H9 (cell line): ENCODE results near the gene AMDHD1. TPM values are rescaled to one million over a fixed set of nuclear protein-coding genes. Genes with fewer than 3 reads are reported as not detected.

Experiments used
- DNase-seq: peaks from one replicate; pipeline ENCODE4 v3.0.0-alpha.2; 2017
- H2AFZ ChIP-seq: one replicate; pipeline ENCODE4 v1.6.1; 2013; ENCODE audit warnings: mild to moderate bottlenecking, low read length, control low read depth, moderate library complexity
- H2AK5ac ChIP-seq: 2 replicates; pipeline ENCODE4 v1.6.1; 2013; ENCODE audit warnings: low read length, control low read depth, mixed read lengths; ENCODE audit not compliant: insufficient read length
- H2BK120ac ChIP-seq: one replicate; pipeline ENCODE4 v1.6.1; 2013; ENCODE audit warnings: low read depth, mild to moderate bottlenecking, low read length, control low read depth, inconsistent platforms; ENCODE audit not compliant: poor library complexity, severe bottlenecking
- H2BK12ac ChIP-seq: 2 replicates; pipeline ENCODE4 v1.6.1; 2013; ENCODE audit warnings: low read length, control low read depth, mixed read lengths, low read depth; ENCODE audit not compliant: insufficient read length
- H2BK15ac ChIP-seq: 2 replicates; pipeline ENCODE4 v1.6.1; 2013; ENCODE audit warnings: low read depth, low read length, control low read depth
- H2BK20ac ChIP-seq: one replicate; pipeline ENCODE4 v1.6.1; 2013; ENCODE audit warnings: low read depth, mild to moderate bottlenecking, low read length, control low read depth, inconsistent platforms; ENCODE audit not compliant: poor library complexity, severe bottlenecking
- H2BK5ac ChIP-seq: 2 replicates; pipeline ENCODE4 v1.6.1; 2013; ENCODE audit warnings: low read length, control low read depth, mixed read lengths; ENCODE audit not compliant: insufficient read length
- H3K14ac ChIP-seq: 2 replicates; pipeline ENCODE4 v1.6.1; 2013; ENCODE audit warnings: low read length, control low read depth; ENCODE audit not compliant: insufficient read depth
- H3K18ac ChIP-seq: 2 replicates; pipeline ENCODE4 v1.6.1; 2013; ENCODE audit warnings: low read depth, mild to moderate bottlenecking, mixed read lengths, low read length, control low read depth; ENCODE audit not compliant: insufficient read length
- H3K23ac ChIP-seq: 2 replicates; pipeline ENCODE4 v1.6.1; 2013; ENCODE audit warnings: low read length, control low read depth, mixed read lengths, low read depth; ENCODE audit not compliant: insufficient read length
- H3K23me2 ChIP-seq: 2 replicates; pipeline ENCODE4 v1.6.1; 2013; ENCODE audit warnings: low read depth, mild to moderate bottlenecking, mixed read lengths, low read length, control low read depth; ENCODE audit not compliant: insufficient read length, poor library complexity, severe bottlenecking
- H3K27ac ChIP-seq: 2 replicates; pipeline ENCODE4 v1.5.1; 2013; ENCODE audit warnings: low read length, control low read depth, mixed read lengths, low read depth; ENCODE audit not compliant: insufficient read length
- H3K27me3 ChIP-seq: 2 replicates; pipeline ENCODE4 v1.6.1; 2013; ENCODE audit warnings: low read length, control low read depth, inconsistent platforms; ENCODE audit not compliant: insufficient read depth
- H3K4ac ChIP-seq: 2 replicates; pipeline ENCODE4 v1.6.1; 2013; ENCODE audit warnings: low read depth, mild to moderate bottlenecking, control low read depth, inconsistent platforms, low read length, moderate library complexity
- H3K4me1 ChIP-seq: 2 replicates; pipeline ENCODE4 v1.6.1; 2013; ENCODE audit warnings: low read length, control low read depth, inconsistent platforms; ENCODE audit not compliant: insufficient read depth
- H3K4me2 ChIP-seq: 2 replicates; pipeline ENCODE4 v1.6.1; 2013; ENCODE audit warnings: low read length, control low read depth, mixed read lengths; ENCODE audit not compliant: insufficient read length, insufficient read depth
- H3K56ac ChIP-seq: 2 replicates; pipeline ENCODE4 v1.6.1; 2013; ENCODE audit warnings: low read depth, mild to moderate bottlenecking, mixed read lengths, low read length, control low read depth; ENCODE audit not compliant: insufficient read length
- H3K79me1 ChIP-seq: 2 replicates; pipeline ENCODE4 v1.6.1; 2013; ENCODE audit warnings: low read depth, mild to moderate bottlenecking, moderate library complexity, low read length, control low read depth, inconsistent platforms; ENCODE audit not compliant: insufficient read depth, poor library complexity, severe bottlenecking
- H3K79me2 ChIP-seq: 2 replicates; pipeline ENCODE4 v1.6.1; 2013; ENCODE audit warnings: low read length, control low read depth, inconsistent platforms; ENCODE audit not compliant: insufficient read depth
- H3K9ac ChIP-seq: 2 replicates; pipeline ENCODE4 v1.6.1; 2013; ENCODE audit warnings: low read length, control low read depth, mixed read lengths; ENCODE audit not compliant: insufficient read length; ENCODE audit errors: extremely low read depth
- H3K9me3 ChIP-seq: one replicate; pipeline ENCODE4 v1.6.1; 2013; ENCODE audit warnings: low read depth, low read length, inconsistent platforms; ENCODE audit not compliant: control insufficient read depth
- H3T11ph ChIP-seq: one replicate; pipeline ENCODE4 v1.6.1; 2013; ENCODE audit warnings: mild to moderate bottlenecking, low read length, control low read depth, inconsistent platforms
- H4K20me1 ChIP-seq: one replicate; pipeline ENCODE4 v1.6.1; 2013; ENCODE audit not compliant: control insufficient read depth, insufficient read length, insufficient read depth
- H4K5ac ChIP-seq: 2 replicates; pipeline ENCODE4 v1.6.1; 2013; ENCODE audit warnings: low read depth, mild to moderate bottlenecking, mixed read lengths, low read length, control low read depth; ENCODE audit not compliant: insufficient read length
- H4K8ac ChIP-seq: replicated peaks from 2 replicates; pipeline ENCODE4 v1.6.1; 2013; ENCODE audit warnings: low read length, control low read depth, mixed read lengths, low read depth; ENCODE audit not compliant: insufficient read length
- H4K91ac ChIP-seq: 2 replicates; pipeline ENCODE4 v1.6.1; 2013; ENCODE audit warnings: low read depth, mild to moderate bottlenecking, moderate library complexity, mixed read lengths, low read length, control low read depth; ENCODE audit not compliant: insufficient read length
- H3K27ac Mint-ChIP-seq, 3 experiments: 2 replicates in 2 of 3; 3 replicates in 1 of 3; pipeline ENCODE4 v1.8.0; 2020 to 2021; ENCODE audit warnings: mixed read lengths in 3 of 3, mild to moderate bottlenecking in 1 of 3, moderate library complexity in 1 of 3
- H3K27me3 Mint-ChIP-seq: 2 replicates; pipeline ENCODE4 v1.8.0; 2021; ENCODE audit warnings: low read depth, mild to moderate bottlenecking, moderate library complexity, mixed read lengths
- H3K36me3 Mint-ChIP-seq, 3 experiments: 2 replicates in 2 of 3; 3 replicates in 1 of 3; pipeline ENCODE4 v1.8.0; 2020 to 2021; ENCODE audit warnings: low read depth in 3 of 3, mixed read lengths in 3 of 3; ENCODE audit not compliant: insufficient read depth in 1 of 3
- H3K4me1 Mint-ChIP-seq, 2 experiments: 2 replicates each; pipeline ENCODE4 v1.8.0; 2020; ENCODE audit warnings: mixed read lengths in 2 of 2
- H3K4me3 Mint-ChIP-seq, 2 experiments: 2 replicates in 1 of 2; 3 replicates in 1 of 2; pipeline ENCODE4 v1.8.0; 2020 to 2021; ENCODE audit warnings: mild to moderate bottlenecking in 2 of 2, mixed read lengths in 2 of 2, moderate library complexity in 1 of 2
- H3K9me3 Mint-ChIP-seq, 2 experiments: 2 replicates in 1 of 2; 3 replicates in 1 of 2; pipeline ENCODE4 v1.8.0; 2020; ENCODE audit warnings: mild to moderate bottlenecking in 2 of 2, mixed read lengths in 2 of 2, moderate library complexity in 1 of 2
- WGBS: extraction: QIAGEN DNeasy Blood & Tissue Kit; methylation state at CpG from one replicate; pipeline ENCODE4 v1.1.7; 2013; ENCODE audit warnings: missing lambda C conversion rate, low lambda C conversion rate, mixed read lengths; ENCODE audit not compliant: insufficient read length; ENCODE audit errors: extremely low coverage; 5-methylcytosine and 5-hydroxymethylcytosine counted together
- total RNA-seq: library from RNA; stranded (reverse); gene quantifications from 2 replicates; pipeline ENCODE4 v1.2.1, GENCODE V29; 2021
- TF ChIP-seq, protein P1 (sequence below): fragments of 200-600 bp; sonication (generic); conservative IDR thresholded peaks from 3 replicates; pipeline ENCODE4 v1.8.0; 2021; ENCODE audit warnings: antibody characterized with exemption, mild to moderate bottlenecking

Gene AMDHD1
- total RNA-seq, 1 experiment from 2014 or later: 0.42 TPM

- Histone ChIP-seq H3K14ac (no peak overlapping the region), H2BK12ac (no peak overlapping the region), H4K91ac (no peak overlapping the region), H3K18ac (no peak overlapping the region), H3K79me2 (no peaks in the 10 kb centered on the region), H3T11ph (no peak overlapping the region), H3K4me1 (no peaks in the 10 kb centered on the region; the same call in 1 of the 2 replicates), H2BK120ac (no peak overlapping the region), H2BK15ac (no peak overlapping the region), H3K27me3 (no peaks in the 10 kb centered on the region), H4K20me1 (no peaks in the 10 kb centered on the region), H3K4me2 (no peak overlapping the region), H3K27ac (no peak overlapping the region), H2AK5ac (no peak overlapping the region), H3K23me2 (no peaks in the 10 kb centered on the region), H2BK20ac (no peak overlapping the region), H4K8ac (no peak overlapping the region), H3K56ac (no peak overlapping the region), H2BK5ac (no peak overlapping the region), H3K4ac (no peak overlapping the region), H2AFZ (no peak overlapping the region), H3K79me1 (no peaks in the 10 kb centered on the region), H4K5ac (no peak overlapping the region), H3K9ac (no peak overlapping the region), H3K9me3 (no peaks in the 10 kb centered on the region), H3K23ac (no peak overlapping the region)
- Mint-ChIP-seq H3K27me3 (peaks cover 16% of the 10 kb centered on the region), H3K4me3 (no peak overlapping the region), H3K36me3 (peaks cover 0 to 12% (median 0%) of the 10 kb centered on the region in 3 experiments; a peak in 2 of 7 replicates), H3K4me1 (peaks cover 19 to 29% of the 10 kb centered on the region in 2 experiments), H3K27ac (peak overlapping the region in 1 of 3 experiments; percentile 49; a peak in 1 of 7 replicates), H3K9me3 (peaks cover 3 to 10% of the 10 kb centered on the region in 2 experiments; a peak in 4 of 5 replicates)
- TF ChIP-seq, protein P1, sequence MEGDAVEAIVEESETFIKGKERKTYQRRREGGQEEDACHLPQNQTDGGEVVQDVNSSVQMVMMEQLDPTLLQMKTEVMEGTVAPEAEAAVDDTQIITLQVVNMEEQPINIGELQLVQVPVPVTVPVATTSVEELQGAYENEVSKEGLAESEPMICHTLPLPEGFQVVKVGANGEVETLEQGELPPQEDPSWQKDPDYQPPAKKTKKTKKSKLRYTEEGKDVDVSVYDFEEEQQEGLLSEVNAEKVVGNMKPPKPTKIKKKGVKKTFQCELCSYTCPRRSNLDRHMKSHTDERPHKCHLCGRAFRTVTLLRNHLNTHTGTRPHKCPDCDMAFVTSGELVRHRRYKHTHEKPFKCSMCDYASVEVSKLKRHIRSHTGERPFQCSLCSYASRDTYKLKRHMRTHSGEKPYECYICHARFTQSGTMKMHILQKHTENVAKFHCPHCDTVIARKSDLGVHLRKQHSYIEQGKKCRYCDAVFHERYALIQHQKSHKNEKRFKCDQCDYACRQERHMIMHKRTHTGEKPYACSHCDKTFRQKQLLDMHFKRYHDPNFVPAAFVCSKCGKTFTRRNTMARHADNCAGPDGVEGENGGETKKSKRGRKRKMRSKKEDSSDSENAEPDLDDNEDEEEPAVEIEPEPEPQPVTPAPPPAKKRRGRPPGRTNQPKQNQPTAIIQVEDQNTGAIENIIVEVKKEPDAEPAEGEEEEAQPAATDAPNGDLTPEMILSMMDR: no peak
- WGBS: no CpG with 5 or more reads among the region's 4 CpGs
- DNase-seq: no peak
These were observed 6.5 kb downstream of the AMDHD1 start for GRCh38 chr12:95949477-95950206.
